Embryonic facial prominence (tissue), 1 donor: Measurements from ENCODE around the gene SEC31A.
"Not testable (repeated sequence)": the region's sequence is repeated elsewhere in the genome, so short reads cannot be mapped to it uniquely, and the experiment has no call there.

ENCODE experiments used
- DNase-seq: peaks from one replicate; pipeline ENCODE4 v3.0.0-alpha.2; 2016; ENCODE audit errors: extremely low spot score

Gene SEC31A

DNA sequence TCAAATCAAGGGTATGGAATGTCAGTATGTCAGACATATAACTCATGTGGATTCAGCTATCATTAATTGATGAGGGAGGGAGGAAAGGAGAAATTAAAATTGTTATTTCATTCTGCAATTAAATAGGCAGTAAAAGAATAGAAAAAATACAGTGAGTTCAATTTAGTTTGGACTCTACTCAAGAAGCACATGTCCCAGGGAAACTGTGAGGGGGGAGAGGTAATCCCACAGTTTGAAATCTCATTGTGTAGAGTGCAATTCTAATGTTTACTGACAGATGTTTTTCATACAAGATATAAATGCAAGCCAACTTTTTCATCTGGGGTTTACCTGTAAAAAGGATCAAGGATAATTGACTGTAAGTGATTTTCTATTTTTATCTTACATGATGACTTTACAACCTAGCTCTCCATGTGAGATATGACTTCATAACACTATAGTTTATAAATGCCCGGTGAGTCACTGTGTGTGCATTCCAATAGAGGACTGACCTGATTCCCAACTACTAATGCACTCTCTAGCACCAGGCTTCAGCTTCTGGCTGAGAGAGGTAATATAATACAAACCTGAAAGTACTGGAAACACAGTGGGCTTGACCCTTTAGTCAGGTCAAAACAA lies 57.1 kb downstream of the SEC31A start:
- no peak for DNase-seq

DNA sequence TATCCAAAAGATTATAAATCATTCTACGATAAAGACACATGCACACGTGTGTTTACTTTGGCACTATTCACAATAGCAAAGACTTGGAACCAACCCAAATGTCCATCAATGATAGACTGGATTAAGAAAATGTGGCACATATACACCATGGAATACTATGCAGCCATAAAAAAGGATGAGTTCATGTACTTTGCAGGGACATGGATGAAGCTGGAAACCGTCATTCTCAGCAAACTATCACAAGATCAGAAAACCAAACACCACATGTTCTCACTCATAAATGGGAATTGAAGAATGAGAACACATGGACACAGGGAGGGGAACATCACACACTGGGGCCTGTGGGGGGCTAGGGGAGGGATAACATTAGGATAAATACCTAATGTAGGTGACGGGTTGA lies 57.9 kb downstream of the SEC31A start:
- DNase-seq: not testable (repeated sequence)

DNA sequence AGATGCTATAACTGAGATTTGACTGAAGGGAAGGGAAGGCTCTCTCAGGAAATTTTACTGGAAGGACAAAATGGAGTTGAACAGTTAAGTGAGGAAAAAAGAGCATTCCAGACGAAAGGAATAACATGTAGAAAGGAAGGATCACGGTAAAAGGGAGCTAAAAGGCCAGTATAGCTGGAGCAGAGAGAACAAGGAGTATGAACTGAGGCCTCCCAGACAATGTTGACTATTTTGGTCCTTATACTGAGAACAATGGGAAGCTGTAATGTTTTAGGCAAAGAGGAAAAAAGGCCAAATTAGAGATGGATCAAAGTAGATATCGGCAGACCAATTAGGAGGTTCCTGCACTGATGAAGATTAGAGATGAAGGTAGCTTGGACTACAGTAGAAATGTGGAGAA lies 65.5 kb downstream of the SEC31A start:
- DNase-seq: no peak

GRCh38 chr4:82823062-82823461 lies 67.9 kb downstream of the SEC31A start:
- DNase-seq: no peak

DNA sequence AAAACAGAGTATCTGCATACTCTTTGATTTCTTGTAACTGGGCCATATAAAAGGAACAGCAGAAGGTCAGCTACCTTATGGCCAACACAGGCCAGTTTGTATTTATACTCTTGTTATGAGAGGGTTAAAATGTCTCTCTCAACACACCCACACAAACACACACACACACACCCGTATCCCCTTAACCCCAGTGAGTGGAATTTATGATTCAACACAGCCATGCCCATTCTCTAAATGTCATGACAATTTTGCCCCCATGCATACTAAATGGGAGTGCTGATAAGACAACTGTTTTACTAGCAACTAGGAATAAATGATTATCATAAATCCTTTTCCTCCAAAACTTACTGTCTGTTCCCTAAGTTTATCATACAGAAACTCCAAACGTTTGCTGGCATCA lies 70.3 kb downstream of the SEC31A start:
- DNase-seq: no peak

DNA sequence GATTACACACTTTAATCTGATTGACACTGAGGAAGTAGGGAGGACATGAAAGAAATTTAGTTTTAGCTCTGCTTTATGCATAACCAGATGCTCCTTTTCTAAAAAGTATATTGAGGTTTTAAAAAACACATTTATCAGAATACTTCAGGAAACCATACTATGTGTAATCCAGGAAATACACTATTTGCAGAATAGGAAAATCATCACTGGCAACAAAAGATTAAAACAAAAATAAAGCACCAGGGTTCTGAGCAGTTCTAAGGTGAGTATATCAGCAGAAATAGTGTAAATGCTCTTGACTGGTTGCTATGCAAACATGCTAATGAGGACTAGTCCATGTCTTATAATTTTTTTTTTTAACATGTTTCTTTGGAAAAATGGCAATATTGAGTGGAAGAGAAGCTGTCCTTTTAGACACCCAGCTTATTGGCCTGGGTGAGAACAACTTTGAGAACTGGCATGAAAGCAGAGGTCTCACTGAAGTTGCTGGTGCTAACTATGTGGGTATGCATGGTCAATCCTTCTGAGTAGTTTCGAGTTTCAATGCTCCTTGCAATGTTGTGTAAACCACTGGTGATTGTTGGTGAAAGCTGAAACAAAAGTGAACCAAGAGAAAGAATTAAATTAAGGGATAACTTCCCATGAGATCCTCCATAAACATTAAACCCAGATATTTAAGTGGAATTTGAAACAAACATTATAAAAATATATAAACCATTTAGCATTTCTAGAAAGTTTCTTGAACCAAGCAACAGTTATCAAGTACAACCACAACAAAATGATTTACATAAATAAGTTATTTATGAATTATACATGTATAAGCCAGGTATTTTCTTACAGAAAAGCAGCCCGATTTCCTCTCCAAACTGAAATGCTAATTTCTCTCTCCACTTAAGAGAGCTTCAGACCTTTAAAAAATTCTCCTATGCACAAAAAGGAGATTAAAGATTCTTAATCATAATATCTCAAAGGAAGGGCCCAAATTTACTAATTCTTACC lies 72.0 kb downstream of the SEC31A start:
- no peak for DNase-seq

GRCh38 chr4:82816874-82817273 lies 74.1 kb downstream of the SEC31A start:
- not testable (repeated sequence) for DNase-seq

DNA sequence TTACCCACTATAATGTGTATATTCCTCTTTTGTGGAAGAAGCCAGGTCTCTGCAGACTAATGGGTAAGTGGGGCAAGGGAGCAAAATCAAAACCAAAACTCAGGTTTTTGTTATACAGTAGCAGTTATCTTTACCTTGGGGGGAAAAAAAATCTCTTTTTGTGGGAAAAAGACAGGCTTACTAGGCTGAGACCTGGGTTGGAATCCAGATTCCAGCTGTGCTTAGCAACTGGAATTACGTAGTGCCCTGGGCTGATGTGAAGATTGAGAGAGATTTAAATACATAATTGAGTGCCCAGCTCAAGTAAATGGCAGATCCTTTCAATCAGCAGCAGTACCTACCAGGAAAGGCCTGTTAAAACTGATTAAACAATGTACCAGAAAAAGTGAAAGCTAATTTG lies 76.9 kb downstream of the SEC31A start:
- no peak for DNase-seq

GRCh38 chr4:82811838-82812341 lies 79.1 kb downstream of the SEC31A start:
- no peak for DNase-seq

- no peak for DNase-seq
These were observed 79.6 kb downstream of the SEC31A start for GRCh38 chr4:82811392-82811791.

DNA sequence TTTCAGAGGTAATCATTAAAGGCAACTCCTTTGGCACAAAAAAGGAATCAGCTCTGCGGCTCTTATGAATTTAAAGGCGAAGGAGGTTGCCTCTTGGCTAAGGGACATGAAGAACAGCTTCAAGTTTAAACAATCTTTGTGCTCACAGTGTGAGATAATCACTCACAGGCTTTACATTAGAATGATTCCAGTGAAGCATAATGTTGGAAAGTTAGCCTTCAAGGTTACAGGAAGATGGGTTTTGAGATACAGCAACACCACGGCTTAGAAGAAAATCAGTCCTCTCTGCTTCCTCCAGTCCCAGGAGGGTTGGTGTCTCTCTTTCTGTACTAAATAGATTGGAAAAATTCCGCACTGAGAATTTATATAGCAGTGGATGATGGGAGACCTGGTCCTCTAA lies 80.8 kb downstream of the SEC31A start:
- no peak for DNase-seq

DNA sequence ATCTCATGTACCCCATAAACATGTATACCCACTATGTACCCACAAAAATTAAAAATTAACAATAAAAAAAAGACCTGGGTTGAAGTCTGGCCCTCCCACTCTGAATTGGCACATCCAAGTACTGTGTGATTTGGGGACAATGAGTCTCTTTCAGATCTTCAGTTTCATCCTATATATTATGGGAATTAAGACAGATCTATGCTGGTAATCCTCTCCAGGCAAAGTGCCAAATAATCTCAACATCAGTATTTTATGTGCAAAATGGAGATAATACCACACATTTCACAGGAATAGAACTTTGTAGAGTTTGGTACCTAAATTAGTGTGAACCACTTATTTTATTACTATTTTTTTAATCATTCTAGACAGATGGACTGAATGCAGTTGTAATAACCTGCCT lies 81.3 kb downstream of the SEC31A start:
- DNase-seq: no peak

GRCh38 chr4:82803746-82804145 lies 87.2 kb downstream of the SEC31A start:
- DNase-seq: no peak

- DNase-seq: no peak
These were observed 88.0 kb downstream of the SEC31A start for GRCh38 chr4:82802911-82803310.

DNA sequence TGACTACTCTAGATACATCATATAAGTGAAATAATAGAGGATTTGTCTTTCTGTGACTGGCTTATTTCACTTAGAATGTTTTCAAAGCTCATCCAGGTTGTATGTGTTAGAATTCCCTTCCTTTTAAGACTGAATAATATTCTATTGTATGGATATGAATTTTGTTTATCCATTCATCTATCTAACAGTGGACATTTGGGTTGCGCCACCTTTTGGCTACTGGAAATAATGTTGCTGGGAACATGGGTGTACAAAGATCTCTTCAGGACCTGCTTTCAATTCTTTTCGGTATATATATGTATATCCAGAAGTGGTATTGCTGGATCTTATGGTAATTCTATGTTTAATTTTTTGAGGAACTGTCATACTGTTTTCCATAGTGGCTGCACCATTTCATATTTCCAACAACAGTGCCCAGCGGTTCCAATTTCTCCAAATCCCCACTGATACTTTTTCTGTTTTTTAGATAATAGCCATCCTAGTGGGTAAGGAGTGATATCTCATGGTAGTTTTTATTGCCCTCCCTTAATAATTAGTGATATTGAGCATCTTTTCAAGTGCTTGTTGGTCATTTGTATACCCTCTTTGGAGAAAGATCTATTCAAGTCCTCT lies 88.9 kb downstream of the SEC31A start:
- DNase-seq: no peak

- DNase-seq: no peak
These were observed 91.7 kb downstream of the SEC31A start for GRCh38 chr4:82799006-82799881.

- peak; percentile 85 for DNase-seq
These were observed 92.6 kb downstream of the SEC31A start, which contains the start of gene SCD5 for GRCh38 chr4:82798168-82799005. SCD5 (minus strand) TSS chr4:82798796; CDS start chr4:82798537, 259 bp downstream.

GRCh38 chr4:82797405-82798111 lies 93.4 kb downstream of the SEC31A start:
- DNase-seq: no peak

DNA sequence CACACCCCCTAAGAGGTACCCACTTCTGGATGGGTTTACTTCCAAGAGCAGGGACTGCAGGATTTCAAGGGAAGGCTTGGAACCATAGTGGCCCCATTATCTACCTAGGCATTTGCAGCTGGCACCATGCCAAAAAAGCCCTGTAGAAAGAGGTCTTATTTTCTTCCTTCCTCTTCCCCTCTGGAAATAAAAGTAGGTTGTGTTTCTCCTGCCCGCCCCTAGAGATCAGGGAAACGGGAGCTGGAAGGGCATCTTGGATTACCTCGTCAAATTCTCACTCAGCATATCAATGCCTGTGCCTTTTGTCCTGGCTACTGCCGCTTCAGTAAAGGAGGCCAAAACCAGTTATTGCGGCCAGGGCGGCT lies 93.9 kb downstream of the SEC31A start:
- no peak for DNase-seq
